ENCODE measurements around the gene TICAM1. TPM values are rescaled to one million over a fixed set of nuclear protein-coding genes. Genes with fewer than 3 reads are reported as not detected.

TICAM1 gene
- total and polyA plus RNA-seq, 10 of the 15 experiments (the other 5 are each of a cell fraction or from before 2014, with no cell fraction given), result 0.31 to 31.1 (median 5.3) TPM

GRCh38 chr19:4815426-4816201 lies 15.9 kb downstream of the TICAM1 start (continued):
- TF ChIP-seq, protein P1, sequence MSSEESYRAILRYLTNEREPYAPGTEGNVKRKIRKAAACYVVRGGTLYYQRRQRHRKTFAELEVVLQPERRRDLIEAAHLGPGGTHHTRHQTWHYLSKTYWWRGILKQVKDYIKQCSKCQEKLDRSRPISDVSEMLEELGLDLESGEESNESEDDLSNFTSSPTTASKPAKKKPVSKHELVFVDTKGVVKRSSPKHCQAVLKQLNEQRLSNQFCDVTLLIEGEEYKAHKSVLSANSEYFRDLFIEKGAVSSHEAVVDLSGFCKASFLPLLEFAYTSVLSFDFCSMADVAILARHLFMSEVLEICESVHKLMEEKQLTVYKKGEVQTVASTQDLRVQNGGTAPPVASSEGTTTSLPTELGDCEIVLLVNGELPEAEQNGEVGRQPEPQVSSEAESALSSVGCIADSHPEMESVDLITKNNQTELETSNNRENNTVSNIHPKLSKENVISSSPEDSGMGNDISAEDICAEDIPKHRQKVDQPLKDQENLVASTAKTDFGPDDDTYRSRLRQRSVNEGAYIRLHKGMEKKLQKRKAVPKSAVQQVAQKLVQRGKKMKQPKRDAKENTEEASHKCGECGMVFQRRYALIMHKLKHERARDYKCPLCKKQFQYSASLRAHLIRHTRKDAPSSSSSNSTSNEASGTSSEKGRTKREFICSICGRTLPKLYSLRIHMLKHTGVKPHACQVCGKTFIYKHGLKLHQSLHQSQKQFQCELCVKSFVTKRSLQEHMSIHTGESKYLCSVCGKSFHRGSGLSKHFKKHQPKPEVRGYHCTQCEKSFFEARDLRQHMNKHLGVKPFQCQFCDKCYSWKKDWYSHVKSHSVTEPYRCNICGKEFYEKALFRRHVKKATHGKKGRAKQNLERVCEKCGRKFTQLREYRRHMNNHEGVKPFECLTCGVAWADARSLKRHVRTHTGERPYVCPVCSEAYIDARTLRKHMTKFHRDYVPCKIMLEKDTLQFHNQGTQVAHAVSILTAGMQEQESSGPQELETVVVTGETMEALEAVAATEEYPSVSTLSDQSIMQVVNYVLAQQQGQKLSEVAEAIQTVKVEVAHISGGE (CRISPR knock-in tag; IDR thresholded peaks at IDR 0.05), result no peak
- TF ChIP-seq, protein P2, sequence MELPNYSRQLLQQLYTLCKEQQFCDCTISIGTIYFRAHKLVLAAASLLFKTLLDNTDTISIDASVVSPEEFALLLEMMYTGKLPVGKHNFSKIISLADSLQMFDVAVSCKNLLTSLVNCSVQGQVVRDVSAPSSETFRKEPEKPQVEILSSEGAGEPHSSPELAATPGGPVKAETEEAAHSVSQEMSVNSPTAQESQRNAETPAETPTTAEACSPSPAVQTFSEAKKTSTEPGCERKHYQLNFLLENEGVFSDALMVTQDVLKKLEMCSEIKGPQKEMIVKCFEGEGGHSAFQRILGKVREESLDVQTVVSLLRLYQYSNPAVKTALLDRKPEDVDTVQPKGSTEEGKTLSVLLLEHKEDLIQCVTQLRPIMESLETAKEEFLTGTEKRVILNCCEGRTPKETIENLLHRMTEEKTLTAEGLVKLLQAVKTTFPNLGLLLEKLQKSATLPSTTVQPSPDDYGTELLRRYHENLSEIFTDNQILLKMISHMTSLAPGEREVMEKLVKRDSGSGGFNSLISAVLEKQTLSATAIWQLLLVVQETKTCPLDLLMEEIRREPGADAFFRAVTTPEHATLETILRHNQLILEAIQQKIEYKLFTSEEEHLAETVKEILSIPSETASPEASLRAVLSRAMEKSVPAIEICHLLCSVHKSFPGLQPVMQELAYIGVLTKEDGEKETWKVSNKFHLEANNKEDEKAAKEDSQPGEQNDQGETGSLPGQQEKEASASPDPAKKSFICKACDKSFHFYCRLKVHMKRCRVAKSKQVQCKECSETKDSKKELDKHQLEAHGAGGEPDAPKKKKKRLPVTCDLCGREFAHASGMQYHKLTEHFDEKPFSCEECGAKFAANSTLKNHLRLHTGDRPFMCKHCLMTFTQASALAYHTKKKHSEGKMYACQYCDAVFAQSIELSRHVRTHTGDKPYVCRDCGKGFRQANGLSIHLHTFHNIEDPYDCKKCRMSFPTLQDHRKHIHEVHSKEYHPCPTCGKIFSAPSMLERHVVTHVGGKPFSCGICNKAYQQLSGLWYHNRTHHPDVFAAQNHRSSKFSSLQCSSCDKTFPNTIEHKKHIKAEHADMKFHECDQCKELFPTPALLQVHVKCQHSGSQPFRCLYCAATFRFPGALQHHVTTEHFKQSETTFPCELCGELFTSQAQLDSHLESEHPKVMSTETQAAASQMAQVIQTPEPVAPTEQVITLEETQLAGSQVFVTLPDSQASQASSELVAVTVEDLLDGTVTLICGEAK (IDR thresholded peaks at IDR 0.05; ENCODE audit: borderline replicate concordance), result no peak
- TF ChIP-seq RAD21 (IDR thresholded peaks at IDR 0.05; ENCODE audit: insufficient read depth, low read depth, low read length) (no peak), SMAD1 (IDR thresholded peaks at IDR 0.05; ENCODE audit: low read depth, partially characterized antibody) (no peak), SIX5 (IDR thresholded peaks at IDR 0.05; ENCODE audit: low read depth, low read length, severe bottlenecking) (peak; percentile 78), ATF3 (IDR thresholded peaks at IDR 0.05; ENCODE audit: borderline replicate concordance, extremely low read depth, low read depth, low read length) (peak; percentile 74; the same call in 1 of the 2 replicates), RB1 (IDR thresholded peaks at IDR 0.05; ENCODE audit: borderline replicate concordance) (no peak), CEBPB (IDR thresholded peaks at IDR 0.05; ENCODE audit: borderline replicate concordance in 1 of 2, low read depth in 2 of 2, low read length in 2 of 2) (no peak), TARDBP (IDR thresholded peaks at IDR 0.05; ENCODE audit: borderline replicate concordance) (no peak), ZNF687 (IDR thresholded peaks at IDR 0.05) (no peak), HDAC2 (IDR thresholded peaks at IDR 0.05) (no peak), POLR2AphosphoS5 (IDR thresholded peaks at IDR 0.05; ENCODE audit: low read length) (peak; percentile 24; the same call in 1 of the 2 replicates)
- TF ChIP-seq, protein P3, sequence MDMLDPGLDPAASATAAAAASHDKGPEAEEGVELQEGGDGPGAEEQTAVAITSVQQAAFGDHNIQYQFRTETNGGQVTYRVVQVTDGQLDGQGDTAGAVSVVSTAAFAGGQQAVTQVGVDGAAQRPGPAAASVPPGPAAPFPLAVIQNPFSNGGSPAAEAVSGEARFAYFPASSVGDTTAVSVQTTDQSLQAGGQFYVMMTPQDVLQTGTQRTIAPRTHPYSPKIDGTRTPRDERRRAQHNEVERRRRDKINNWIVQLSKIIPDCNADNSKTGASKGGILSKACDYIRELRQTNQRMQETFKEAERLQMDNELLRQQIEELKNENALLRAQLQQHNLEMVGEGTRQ (IDR thresholded peaks at IDR 0.05; ENCODE audit: borderline replicate concordance, low read depth, low read length), result peak; percentile 84
